ENCODE data around the gene DDAH1.

The DDAH1 gene

DNA sequence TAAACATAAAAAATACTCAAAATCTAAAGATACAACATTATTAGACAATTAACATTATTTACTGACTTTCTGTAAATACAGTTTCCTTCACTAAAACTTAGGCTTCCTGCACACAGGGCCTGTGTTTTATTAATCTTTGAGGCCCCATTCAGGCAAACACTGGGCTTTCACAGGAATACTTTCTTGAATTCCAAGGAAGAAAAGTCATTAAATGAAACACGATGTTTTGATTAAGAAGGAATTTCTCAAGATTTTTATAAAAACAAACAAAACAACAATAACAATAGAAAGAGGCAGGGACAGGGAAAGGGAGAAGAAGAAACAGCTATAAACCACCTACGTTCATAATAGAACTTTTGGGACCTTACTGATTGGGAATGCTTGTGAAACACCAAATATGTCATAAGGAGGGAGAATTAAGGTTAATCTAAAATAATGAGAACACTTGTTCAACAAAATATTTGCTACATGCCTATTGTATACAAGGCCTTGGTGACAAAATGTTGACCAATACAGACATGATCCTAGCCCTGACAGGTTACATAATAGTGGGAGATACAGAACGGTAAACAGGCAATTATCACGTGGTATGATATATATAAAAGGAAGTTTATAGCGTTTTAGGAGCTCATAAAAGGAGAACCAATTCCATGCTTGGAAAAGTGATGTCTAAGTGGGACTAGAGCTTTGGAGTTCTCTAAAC, 3.6 kb downstream of the DDAH1 start:
- TF ChIP-seq GATA2 (IDR thresholded peaks at IDR 0.05; ENCODE audit: low read depth, low read length) (no peak), GATA3 (IDR thresholded peaks at IDR 0.05; ENCODE audit: low read depth, low read length) (no peak)

DNA sequence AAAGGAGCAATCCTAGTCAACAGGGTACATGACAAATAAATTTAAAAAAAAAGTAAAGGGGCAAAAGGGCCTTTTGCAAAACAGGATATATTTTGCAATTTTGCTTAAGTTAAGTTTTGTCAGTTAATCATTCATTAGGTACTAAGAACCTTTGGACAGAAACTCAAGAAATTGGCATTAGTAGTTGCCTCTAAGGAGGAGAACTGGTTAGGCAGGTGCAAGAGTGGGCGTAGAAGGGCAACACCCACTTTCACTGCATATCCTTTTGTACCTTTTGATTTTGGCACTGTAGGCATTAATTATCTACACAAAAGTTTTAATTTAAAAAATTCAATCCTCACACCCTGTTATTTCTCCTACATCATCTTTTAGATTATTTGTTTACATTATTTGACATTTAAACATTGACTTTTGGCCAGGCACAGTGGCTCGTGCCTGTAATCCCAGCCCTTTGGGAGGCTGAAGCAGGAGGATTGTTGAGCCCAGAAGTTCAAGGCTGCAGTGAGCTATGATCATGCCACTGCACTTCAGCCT, 4.3 kb downstream of the DDAH1 start:
- no peak for TF ChIP-seq GATA2 (IDR thresholded peaks at IDR 0.05; ENCODE audit: low read depth, low read length)
- TF ChIP-seq GATA3 (IDR thresholded peaks at IDR 0.05; ENCODE audit: low read depth, low read length) = no peak

DNA sequence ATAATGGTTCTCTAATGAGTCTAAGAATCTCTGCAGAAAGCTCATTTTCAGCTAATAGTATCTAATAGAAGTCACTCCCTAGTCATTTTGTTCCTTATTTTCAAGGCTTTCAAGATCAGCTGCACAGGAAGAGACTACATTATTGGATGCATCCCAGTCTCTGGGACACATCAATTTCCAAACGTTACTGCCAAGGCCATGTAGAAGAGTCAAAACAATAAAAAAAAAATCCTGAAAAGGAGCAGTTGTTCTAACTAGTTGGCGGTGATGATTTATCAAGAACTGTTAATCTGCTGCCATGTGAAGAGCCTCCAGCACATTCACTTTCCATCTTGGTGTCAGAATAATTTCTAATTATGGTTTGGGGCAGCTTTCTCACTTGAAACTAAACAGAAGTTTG, 5.7 kb downstream of the DDAH1 start:
- TF ChIP-seq GATA2 (IDR thresholded peaks at IDR 0.05; ENCODE audit: low read depth, low read length) (no peak), GATA3 (IDR thresholded peaks at IDR 0.05; ENCODE audit: low read depth, low read length) (no peak)

DNA sequence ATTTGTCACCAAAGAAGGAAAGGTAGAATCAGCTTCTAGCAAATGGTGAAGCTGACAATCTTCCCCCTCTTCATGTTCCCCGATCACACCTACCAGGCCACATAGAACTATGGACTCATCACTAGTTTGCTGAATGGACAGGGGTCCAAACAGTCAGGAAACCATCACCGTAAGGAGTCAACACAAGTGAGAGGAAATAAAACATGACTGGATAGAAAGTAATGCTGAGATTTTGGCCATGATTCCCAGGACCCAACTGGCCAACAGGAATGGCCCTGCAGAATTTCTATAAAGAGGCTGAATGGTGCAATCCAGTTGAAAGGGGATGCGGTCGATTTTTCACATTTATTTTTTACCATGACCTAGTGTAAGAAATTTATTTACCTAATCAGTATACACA, 10.7 kb downstream of the DDAH1 start:
- TF ChIP-seq GATA2 (IDR thresholded peaks at IDR 0.05; ENCODE audit: low read depth, low read length) = no peak

DNA sequence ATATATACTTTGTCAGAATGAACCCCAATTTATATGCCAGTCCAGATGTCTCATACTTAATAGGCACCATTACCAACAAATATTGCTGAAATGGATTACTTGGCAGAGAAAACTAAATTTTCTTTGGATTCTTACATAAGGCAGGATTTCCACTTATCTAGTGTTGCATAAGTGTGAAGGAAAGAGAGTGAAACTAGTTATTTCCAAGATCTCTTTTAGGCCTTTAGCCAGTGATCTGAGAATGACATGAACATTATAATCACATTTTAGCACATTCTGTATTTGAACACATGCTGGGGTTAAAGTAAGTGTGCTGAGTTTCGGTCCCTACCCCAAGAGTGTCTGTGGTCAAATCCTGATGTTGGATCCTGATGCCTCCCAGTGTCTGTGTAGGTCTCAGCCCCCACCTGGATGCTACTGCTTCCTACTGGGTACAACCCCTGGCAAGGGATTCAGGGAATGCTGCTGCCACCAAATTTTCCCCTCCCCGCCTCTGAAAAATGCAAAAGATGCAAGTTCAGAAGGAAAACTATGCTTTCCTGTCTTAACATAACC, 11.2 kb downstream of the DDAH1 start:
- no peak for TF ChIP-seq GATA2 (IDR thresholded peaks at IDR 0.05; ENCODE audit: low read depth, low read length)
- no peak for TF ChIP-seq GATA3 (IDR thresholded peaks at IDR 0.05; ENCODE audit: low read depth, low read length)

DNA sequence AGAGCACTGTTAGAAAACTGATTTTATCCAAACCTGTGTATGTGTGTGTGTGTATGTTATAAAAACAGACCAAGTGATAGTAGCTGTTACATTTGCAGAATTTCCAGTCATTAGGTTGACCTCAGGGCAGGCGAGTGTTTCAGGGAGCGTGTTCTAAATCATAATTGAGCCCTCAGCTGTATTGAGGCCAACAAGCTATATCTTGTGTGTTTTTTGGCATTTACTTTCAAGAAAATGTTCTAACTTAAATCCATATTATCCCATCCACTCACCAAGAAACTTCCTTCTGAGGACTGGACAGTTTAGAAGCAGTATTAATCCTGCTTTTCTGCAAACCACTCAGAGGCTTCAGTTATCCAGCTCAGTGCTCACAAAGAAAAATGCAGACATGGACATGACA, 12.0 kb downstream of the DDAH1 start:
- no peak for TF ChIP-seq GATA3 (IDR thresholded peaks at IDR 0.05; ENCODE audit: low read depth, low read length)
- TF ChIP-seq GATA2 (IDR thresholded peaks at IDR 0.05; ENCODE audit: low read depth, low read length) = no peak

DNA sequence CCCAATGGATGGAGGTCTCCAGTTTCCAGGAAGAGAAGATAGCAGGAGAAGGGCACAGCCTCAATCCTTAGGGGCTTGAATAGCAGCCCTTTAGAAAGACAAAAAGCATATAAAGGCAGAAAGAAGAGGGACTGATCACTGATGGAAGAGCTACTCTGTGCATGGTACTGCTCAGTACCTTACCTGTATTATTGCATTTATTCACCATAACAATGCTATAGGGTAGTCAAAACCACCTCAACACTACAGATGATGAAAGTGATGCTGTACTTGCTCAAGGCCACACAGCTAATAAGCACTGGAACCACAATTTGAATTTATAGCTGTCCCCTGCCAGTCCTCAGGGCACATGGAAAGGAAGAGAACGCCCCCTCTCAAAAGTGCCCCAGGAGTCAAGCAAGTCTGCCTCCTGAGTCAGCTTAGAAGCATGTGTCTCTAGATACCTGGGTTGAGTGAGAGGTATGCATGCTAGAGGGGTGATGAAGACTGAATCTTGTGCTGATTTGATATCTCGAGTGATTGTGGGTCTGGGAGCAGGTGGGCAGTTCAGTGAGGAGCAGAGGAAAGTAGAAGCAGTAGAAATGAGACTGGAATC, 13.6 kb downstream of the DDAH1 start:
- no peak for TF ChIP-seq GATA2 (IDR thresholded peaks at IDR 0.05; ENCODE audit: low read depth, low read length)
- no peak for TF ChIP-seq GATA3 (IDR thresholded peaks at IDR 0.05; ENCODE audit: low read depth, low read length)

DNA sequence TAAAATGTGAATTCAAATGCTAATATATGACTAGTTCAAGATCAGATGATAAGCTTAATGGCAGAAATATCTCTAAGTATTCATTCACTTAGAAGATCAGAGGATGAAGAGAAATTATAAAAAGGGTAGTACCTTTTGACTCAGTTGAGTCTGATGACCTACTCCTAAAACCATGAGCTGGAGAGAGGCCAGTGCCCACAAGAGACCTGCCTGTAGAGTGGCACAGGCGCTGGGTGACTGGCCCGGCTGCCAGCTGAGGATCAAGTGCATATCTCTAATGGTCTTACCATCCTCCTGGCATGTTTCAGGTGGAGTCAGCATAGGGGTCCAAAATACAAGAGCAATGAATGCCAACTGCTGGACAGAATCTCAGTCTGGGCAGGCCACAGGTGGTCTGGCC, 14.1 kb downstream of the DDAH1 start:
- TF ChIP-seq GATA3 (IDR thresholded peaks at IDR 0.05; ENCODE audit: low read depth, low read length) = no peak
- TF ChIP-seq GATA2 (IDR thresholded peaks at IDR 0.05; ENCODE audit: low read depth, low read length) = no peak

DNA sequence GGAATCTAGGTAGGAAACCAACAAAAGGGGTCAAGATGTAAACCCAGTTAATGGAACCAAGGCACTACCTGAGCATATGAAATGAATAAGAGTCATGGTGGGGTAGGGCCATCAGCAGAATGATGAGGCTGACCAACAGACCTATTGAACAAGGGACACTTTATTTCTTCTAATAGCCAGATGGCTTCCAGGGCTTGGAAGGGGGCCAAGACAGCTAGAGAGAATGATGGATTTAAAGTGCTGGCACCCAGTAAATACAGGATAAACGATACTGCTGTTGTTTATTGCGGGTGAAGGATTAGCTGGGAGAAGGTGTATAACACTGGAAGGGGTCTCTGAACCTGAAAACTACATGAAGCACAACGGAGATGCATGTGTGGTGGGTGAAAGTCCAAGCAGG, 15.6 kb downstream of the DDAH1 start:
- no peak for TF ChIP-seq GATA2 (IDR thresholded peaks at IDR 0.05; ENCODE audit: low read depth, low read length)
- TF ChIP-seq GATA3 (IDR thresholded peaks at IDR 0.05; ENCODE audit: low read depth, low read length) = no peak

DNA sequence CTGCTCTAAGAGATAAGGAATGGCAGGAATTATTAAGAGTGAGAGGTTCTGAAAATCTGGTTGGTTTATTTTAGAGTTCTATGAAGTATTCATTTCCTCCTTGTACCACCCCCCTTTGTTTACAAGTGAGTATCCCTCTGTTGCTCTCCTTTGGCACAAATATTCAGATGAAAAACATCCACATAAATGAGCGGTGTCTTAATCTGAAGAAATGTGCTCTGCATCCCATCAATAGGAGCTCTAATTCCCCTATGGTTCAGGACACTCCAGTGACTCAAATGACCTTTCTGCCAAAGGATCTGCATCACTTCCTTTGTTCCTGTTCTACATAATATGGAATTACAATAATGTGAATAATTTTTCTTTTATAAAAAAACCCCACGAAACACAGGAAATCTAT, 16.6 kb downstream of the DDAH1 start:
- no peak for TF ChIP-seq GATA3 (IDR thresholded peaks at IDR 0.05; ENCODE audit: low read depth, low read length)
- TF ChIP-seq GATA2 (IDR thresholded peaks at IDR 0.05; ENCODE audit: low read depth, low read length) = no peak

DNA sequence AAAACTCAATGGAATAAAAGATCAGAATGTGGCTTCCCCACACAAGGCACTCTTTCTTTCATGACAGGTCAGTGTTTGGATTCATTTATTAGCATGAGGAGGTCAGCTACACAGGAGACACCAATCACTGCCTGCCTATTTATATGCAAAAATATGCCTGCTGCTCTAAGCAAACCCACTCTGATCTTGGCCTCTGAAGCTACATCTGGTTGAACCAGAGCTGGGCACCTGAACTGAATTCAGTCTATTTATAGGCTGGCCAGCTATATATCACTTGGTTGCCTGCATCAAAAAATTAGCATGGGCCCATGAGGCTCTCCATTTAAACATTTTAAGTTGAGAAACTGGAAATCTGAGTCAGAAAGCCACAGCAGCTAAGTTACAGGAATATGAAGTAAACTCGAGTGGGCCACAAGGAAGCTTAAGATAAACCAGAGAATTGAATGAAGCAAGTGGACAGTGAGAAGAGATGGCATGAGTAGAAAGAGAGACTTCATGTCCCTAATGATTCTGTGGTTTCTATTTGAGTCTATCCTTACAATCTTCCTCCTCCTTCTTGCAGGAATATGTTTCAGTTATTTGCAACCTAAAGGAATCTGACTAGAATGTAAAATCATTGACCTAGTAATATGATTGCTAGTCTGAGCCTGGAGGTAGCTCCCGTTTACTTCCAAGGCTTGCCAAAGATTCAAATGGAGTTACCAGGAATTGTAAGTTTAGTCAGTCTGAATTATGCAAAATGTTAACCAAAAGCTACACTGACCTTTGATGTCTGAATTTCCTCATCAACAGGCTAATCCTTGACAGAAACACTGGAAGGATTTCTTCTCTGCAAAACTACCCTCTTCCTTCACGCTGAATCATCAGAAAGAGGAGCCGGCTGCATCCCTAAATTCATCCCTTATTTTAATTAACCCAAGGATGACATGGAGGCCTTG, 17.7 kb downstream of the DDAH1 start:
- TF ChIP-seq GATA2 (IDR thresholded peaks at IDR 0.05; ENCODE audit: low read depth, low read length) = no peak
- no peak for TF ChIP-seq GATA3 (IDR thresholded peaks at IDR 0.05; ENCODE audit: low read depth, low read length)

DNA sequence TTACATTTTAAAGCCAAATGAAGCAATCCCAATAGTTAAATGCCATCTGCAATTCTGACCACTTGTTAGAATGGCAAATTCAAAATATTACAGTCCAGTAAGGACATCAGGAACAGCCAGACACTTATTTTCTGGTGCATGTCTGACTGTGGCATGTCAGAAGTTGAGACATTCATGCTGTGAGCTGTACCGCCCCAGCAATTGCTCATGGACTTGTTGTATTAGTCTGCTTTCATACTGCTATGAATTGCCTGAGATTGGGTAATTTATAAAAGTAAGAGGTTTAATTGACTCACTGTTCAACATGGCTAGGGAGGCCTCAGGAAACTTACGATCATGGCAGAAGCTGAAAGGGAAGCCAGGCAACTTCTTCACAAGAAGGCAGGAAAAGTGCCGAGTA, 19.1 kb downstream of the DDAH1 start:
- TF ChIP-seq GATA2 (IDR thresholded peaks at IDR 0.05; ENCODE audit: low read depth, low read length) (no peak), GATA3 (IDR thresholded peaks at IDR 0.05; ENCODE audit: low read depth, low read length) (no peak)

DNA sequence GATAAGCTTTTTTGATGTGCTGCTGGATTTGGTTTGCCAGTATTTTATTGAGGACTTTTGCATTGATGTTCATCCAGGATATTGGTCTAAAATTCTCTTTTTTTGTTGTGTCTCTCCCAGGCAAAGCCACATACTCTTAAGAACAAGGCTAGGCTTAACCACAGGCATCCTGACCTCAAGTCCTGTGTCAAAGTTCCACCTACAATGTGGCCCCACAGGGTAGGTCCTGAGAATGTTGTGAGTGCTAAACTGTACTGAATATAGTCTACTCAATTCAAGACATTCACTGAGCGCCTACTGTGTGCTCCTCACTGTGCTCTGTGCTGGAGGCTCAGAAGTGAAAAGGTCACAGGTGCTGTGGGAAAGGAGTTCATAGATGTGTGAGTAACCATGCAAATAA, 20.6 kb downstream of the DDAH1 start:
- no peak for TF ChIP-seq GATA3 (IDR thresholded peaks at IDR 0.05; ENCODE audit: low read depth, low read length)
- no peak for TF ChIP-seq GATA2 (IDR thresholded peaks at IDR 0.05; ENCODE audit: low read depth, low read length)

DNA sequence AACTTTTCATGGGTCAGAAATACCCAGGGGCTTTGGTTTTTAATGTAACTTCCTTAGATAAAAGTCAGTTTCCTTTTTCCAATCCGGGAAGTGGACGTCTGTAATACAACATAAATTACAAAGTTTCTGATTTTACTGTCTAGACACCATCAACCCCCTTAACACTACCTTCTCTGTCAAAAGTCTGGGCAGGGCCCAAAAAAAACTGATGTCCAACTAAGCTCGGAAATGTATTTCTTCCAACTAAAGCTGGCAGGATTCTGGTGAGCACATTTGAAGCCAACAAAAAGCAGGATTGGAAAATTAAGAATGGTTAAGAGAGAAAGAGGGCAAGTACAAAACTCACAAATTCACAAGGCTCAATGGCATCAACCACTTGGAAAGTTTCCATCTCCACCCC, 24.3 kb downstream of the DDAH1 start:
- TF ChIP-seq GATA3 (IDR thresholded peaks at IDR 0.05; ENCODE audit: low read depth, low read length) = no peak
- TF ChIP-seq GATA2 (IDR thresholded peaks at IDR 0.05; ENCODE audit: low read depth, low read length) = no peak
